ENCODE data around the gene SNN. TPM values are rescaled to one million over a fixed set of nuclear protein-coding genes. Genes with fewer than 3 reads are reported as not detected.

Gene SNN
- total and polyA plus RNA-seq, 2 of the 8 experiments (the other 6 are each of a cell fraction or from before 2014, with no cell fraction given), result 37.4 to 66.9 TPM

DNA sequence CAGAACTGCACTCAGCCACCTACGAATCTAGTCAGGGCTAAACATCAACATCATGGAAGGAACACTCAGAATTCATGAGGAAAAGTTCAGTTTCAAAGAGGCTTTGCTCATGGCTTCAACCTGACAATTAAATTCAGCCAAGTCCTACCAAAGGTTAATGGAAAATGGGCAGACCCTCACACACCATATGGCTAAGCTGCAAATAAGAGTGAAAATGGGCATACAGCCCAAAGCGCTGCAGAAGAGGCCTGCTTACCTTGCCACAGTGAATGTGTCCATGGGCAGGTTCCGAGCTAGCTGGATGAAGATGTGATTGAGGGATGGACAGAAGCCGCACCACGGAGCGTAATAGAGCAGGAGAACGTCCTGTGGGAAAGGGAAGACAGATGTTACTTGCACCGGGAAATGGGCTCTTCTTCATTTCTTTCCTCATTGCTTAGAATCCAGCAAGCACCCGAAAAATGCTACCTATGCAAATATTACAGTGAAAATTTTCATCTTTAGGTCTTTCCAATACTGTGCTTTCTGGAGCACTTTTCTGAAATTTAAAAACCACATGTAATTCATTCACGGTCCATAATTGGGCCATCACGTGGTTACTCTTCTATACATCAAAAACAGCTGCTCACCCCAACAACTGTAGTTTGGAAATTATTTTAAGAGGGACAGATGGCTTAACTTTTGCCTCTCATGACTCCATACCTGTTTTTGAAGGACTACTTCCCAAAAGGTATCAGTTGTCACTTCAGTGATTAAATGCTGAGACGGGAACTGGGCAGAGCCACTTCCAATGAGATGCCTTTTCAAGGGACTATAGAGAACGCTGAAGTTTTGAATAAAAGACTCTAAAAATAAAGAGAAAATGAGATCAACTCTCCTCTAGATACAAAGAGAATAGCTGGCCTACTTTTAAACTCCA lies 19.6 kb downstream of the SNN start:
- WGBS, 2 experiments (ENCODE audit: extremely low coverage in 1 of 2, insufficient coverage in 1 of 2, insufficient read length in 1 of 2, insufficient replicate concordance in 2 of 2, low coverage in 1 of 2, low lambda C conversion rate in 2 of 2, missing lambda C conversion rate in 1 of 2), result 92% methylated on average over 13 of the region's 13 CpGs; no CpG with 5 or more reads in 1 of the 2 experiments
- TF ChIP-seq EGR1 (IDR thresholded peaks at IDR 0.05; ENCODE audit: borderline replicate concordance, low read depth, low read length), result no peak
- no peak for TF ChIP-seq SP4 (IDR thresholded peaks at IDR 0.05; ENCODE audit: low read length)
- no peak for TF ChIP-seq ZNF274 (IDR thresholded peaks at IDR 0.05; ENCODE audit: borderline replicate concordance, extremely low read depth, low read length)
- no peak for TF ChIP-seq TAF7 (optimal IDR thresholded peaks at IDR 0.05; ENCODE audit: borderline replicate concordance, low read depth, low read length)
- no peak for TF ChIP-seq CHD2 (IDR thresholded peaks at IDR 0.05; ENCODE audit: low read length)
- TF ChIP-seq GTF2F1 (IDR thresholded peaks at IDR 0.05; ENCODE audit: borderline replicate concordance, low read depth, low read length), result no peak
- no peak for TF ChIP-seq SP1 (IDR thresholded peaks at IDR 0.05; ENCODE audit: low read depth, low read length)
- TF ChIP-seq, protein P1, sequence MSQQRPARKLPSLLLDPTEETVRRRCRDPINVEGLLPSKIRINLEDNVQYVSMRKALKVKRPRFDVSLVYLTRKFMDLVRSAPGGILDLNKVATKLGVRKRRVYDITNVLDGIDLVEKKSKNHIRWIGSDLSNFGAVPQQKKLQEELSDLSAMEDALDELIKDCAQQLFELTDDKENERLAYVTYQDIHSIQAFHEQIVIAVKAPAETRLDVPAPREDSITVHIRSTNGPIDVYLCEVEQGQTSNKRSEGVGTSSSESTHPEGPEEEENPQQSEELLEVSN (IDR thresholded peaks at IDR 0.05), result no peak
- TF ChIP-seq NANOG (IDR thresholded peaks at IDR 0.05; ENCODE audit: insufficient read depth, low read depth, low read length, poor library complexity, severe bottlenecking), result no peak
- no peak for TF ChIP-seq CBX5 (IDR thresholded peaks at IDR 0.05; ENCODE audit: low read depth, low read length)
- no peak for TF ChIP-seq SAP30 (IDR thresholded peaks at IDR 0.05; ENCODE audit: insufficient read depth, insufficient replicate concordance, low read length)
- no peak for TF ChIP-seq SIX5 (IDR thresholded peaks at IDR 0.05; ENCODE audit: low read depth, low read length)

More for the DNA sequence above, 19.6 kb downstream of the SNN start:
- no peaks in the 10 kb centered on the region for H3K4me1 ChIP-seq (replicated peaks in 1 of 4; ENCODE audit: control insufficient read depth in 3 of 4, insufficient read depth in 4 of 4, low read length in 3 of 4)
- no peaks in the 10 kb centered on the region for H3K27me3 ChIP-seq (replicated peaks in 1 of 4; ENCODE audit: control insufficient read depth in 3 of 4, extremely low read depth in 1 of 4, insufficient read depth in 3 of 4, low read length in 3 of 4)
- H2BK20ac ChIP-seq (ENCODE audit: low read length), result no peak overlapping the region
- FAIRE-seq, result no peak
- H3K23me2 ChIP-seq (ENCODE audit: low read depth, low read length), result no peaks in the 10 kb centered on the region
- H4K91ac ChIP-seq (replicated peaks; ENCODE audit: insufficient read length, low read length), result no peak overlapping the region
- no peak overlapping the region for H2BK120ac ChIP-seq (replicated peaks; ENCODE audit: low read depth, low read length)
- CTCF ChIA-PET (ENCODE audit: partially characterized antibody), result interaction anchor here (1.1 to 2.3 kb wide), 6 partner anchors 10 to 292 kb away, joined by 3 to 9 read pairs (median 3); no protein-coding TSS in a partner anchor
- H4K8ac ChIP-seq (ENCODE audit: extremely low read depth, insufficient read depth, low read length), result no peak overlapping the region
- H3K56ac ChIP-seq (replicated peaks; ENCODE audit: insufficient read length, low read depth, low read length), result no peak overlapping the region
- H2AK5ac ChIP-seq (ENCODE audit: low read depth, low read length), result no peak overlapping the region
- no peak overlapping the region for H3K14ac ChIP-seq (ENCODE audit: insufficient read length)
- no peak overlapping the region for H3K9ac ChIP-seq (replicated peaks in 1 of 4; ENCODE audit: extremely low read depth in 1 of 4, low read depth in 3 of 4, low read length in 3 of 4)
- H3K9me3 ChIP-seq (ENCODE audit: insufficient read depth in 2 of 2, low read depth in 1 of 2, low read length in 1 of 2), result no peaks in the 10 kb centered on the region
- H3K4ac ChIP-seq (replicated peaks; ENCODE audit: insufficient read length, low read depth, low read length), result no peak overlapping the region
- H3K18ac ChIP-seq (ENCODE audit: extremely low read depth, low read length), result no peak overlapping the region
- H3K4me3 ChIP-seq (ENCODE audit: extremely low read depth in 1 of 4, insufficient read depth in 2 of 4, low read depth in 3 of 4, low read length in 4 of 4), result no peak overlapping the region
- peaks cover 0 to 20% (median 9%) of the 10 kb centered on the region in 4 experiments; a peak in 6 of 8 replicates for H3K36me3 ChIP-seq (ENCODE audit: control insufficient read depth in 2 of 4, insufficient read depth in 4 of 4, low read length in 3 of 4)
- H4K5ac ChIP-seq (ENCODE audit: insufficient read length, low read depth, low read length), result no peak overlapping the region
- DNase-seq (ENCODE audit: low read depth in 1 of 2, low spot score in 2 of 2), result no peak
- H2BK5ac ChIP-seq (ENCODE audit: low read depth, low read length), result no peak overlapping the region
- no peak overlapping the region for H3K4me2 ChIP-seq (ENCODE audit: insufficient read depth in 1 of 2, low read depth in 2 of 2, low read length in 2 of 2)
- peaks cover 4% of the 10 kb centered on the region for H3K79me1 ChIP-seq (ENCODE audit: low read depth, low read length)
- H2BK15ac ChIP-seq (ENCODE audit: low read length), result no peak overlapping the region
- H3K23ac ChIP-seq (ENCODE audit: insufficient read length), result no peak overlapping the region
- no peaks in the 10 kb centered on the region for H3K79me2 ChIP-seq (ENCODE audit: control insufficient read depth in 1 of 2, insufficient read depth in 2 of 2, low read length in 2 of 2)
- no peak overlapping the region for H3K27ac ChIP-seq (ENCODE audit: low read depth, low read length)
- H2AFZ ChIP-seq (ENCODE audit: low read length), result no peak overlapping the region
- no peaks in the 10 kb centered on the region for H4K20me1 ChIP-seq (replicated peaks in 1 of 2; ENCODE audit: control insufficient read depth in 1 of 2, insufficient read depth in 2 of 2, low read length in 2 of 2)
- POLR2A ChIA-PET (ENCODE audit: partially characterized antibody), result interaction anchor here (1.7 kb wide), 1 partner anchor 9 kb away, joined by 6 read pairs; no protein-coding TSS in a partner anchor
- no peak overlapping the region for H2BK12ac ChIP-seq (ENCODE audit: low read depth, low read length)
